Breast epithelium (tissue), 3 donors: ENCODE results near the gene CLECL1.

Experiments
- CTCF ChIP-seq, 3 donors: fragments of 450-650 bp; IDR thresholded peaks; one replicate each; pipeline ENCODE4 v1.5.1; 2016 to 2017; ENCODE audit warnings: antibody characterized with exemption in 3 of 3, mild to moderate bottlenecking in 3 of 3, moderate library complexity in 3 of 3
- POLR2AphosphoS5 ChIP-seq, 3 donors: sonication (generic); formaldehyde crosslinking; IDR thresholded peaks; one replicate each; pipeline ENCODE4 v1.6.1; 2017; ENCODE audit warnings: antibody characterized with exemption in 3 of 3

- TF ChIP-seq CTCF (IDR thresholded peaks at IDR 0.05), result no peak
- no peak for TF ChIP-seq POLR2AphosphoS5 (IDR thresholded peaks at IDR 0.05)
These were observed 40.5 kb upstream of the CLECL1 start for GRCh38 chr12:9773216-9773877.
